ENCODE measurements around the gene HCRTR1. TPM values are rescaled to one million over a fixed set of nuclear protein-coding genes. Genes with fewer than 3 reads are reported as not detected.

The HCRTR1 gene
- polyA plus RNA-seq, 4 donors = 0.18 to 0.31 (median 0.19) TPM; not detected in 1

DNA sequence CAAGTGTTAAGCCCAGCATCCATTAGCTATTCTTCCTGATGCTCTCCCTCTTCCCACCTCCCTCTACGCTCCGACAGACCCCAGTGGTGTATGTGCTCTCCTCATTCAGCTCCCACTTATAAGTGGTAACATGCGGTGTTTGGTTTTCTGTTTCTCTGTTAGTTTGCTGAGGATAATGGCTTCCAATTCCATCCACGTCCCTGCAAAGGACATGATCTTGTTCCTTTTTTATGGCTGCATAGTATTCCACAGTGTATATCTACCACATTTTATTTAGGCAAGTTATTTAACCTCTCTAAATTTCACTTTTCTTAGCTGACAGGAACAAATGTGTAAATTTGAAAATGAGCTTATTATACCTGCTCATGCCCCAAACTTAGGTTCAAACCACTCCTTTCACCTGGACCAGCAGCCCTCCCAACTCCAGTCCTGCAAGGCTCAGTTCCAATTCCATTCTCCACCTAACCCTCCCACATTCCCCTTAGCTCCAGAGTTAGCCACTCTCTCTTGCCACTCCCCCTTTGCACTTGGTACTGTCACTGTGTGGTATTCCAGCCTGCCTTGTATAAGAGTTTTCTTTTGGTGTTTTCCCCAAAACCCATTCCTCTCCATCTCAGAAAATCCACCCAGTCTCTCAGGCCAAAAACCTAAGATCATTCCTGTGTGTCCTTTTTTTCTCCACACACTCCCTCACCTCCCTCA, 28.9 kb downstream of the HCRTR1 start:
- no peak for DNase-seq (ENCODE audit: low read depth in 4 of 4, low spot score in 3 of 4)

DNA sequence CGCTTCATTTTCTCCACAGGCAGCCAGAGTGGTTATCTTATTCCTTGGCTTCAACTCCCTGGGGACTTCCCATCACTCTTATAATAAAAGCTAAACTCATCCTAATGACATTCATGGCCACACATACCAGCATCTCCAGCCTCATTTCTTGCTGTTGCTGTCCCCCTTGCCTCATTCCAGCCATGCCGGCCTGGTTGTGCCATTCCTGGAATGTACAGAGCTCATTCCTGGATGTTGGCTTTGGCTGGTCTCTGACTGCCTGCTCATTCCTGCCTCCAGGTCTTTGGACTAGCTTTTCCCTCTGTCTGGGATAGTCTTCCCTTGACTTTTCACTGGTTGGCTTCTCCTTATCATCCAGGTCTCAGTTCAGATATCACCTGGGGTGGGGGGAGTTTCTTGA, 29.6 kb downstream of the HCRTR1 start:
- DNase-seq (ENCODE audit: low read depth in 4 of 4, low spot score in 3 of 4) = no peak

DNA sequence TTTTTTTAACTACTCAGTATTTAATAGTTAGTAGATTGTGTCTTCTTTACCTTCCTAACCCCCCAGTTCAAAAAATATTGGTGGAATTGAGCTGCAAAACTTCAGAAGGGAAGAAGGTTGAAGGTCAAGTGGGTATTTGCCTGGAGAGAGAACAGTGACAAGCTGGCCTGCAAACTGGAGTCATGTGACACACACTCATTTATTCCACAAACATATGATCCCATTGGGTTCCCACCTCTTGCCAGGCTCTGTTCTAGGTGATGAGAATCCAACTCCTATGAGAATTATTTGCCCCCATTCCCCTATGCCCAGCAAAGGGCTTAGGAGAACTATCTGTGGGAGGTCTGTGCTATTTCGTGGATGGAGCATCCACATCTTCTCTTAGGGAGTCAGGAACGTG, 30.7 kb downstream of the HCRTR1 start:
- no peak for DNase-seq (ENCODE audit: low read depth in 4 of 4, low spot score in 3 of 4)

DNA sequence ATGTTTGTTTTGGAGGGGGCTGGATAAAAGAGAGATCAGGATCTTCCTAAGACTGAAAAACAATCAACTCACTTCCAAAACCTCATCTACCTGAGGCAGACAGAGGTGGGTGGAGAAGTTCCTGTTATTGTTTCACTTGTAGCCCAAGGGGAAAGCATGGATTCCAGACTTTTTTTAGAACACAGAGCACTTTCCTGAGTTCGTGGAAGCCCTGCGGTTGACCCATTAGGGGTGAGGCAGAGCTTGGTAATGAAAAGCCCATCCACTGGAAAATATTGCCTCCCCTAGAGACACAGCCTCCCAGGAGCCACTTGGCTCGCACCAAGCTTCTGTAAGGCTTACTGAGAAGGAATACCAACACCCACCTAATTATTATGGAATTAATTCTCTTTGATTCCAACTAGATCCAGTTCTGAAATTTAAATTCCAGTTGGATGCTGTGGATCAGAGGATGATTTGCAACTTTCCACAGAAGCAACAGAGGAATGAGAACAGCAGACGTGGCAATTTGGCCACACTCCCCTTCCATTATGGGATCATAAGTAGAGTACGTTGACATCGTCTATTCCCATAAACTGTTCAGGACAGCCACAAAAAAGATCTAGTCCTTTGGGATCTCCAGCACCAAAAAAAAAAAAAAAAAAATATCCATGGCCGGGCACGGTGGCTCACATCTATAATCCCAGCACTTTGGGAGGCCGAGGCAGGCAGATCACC, 31.3 kb downstream of the HCRTR1 start:
- no peak for DNase-seq (ENCODE audit: low read depth in 4 of 4, low spot score in 3 of 4)

DNA sequence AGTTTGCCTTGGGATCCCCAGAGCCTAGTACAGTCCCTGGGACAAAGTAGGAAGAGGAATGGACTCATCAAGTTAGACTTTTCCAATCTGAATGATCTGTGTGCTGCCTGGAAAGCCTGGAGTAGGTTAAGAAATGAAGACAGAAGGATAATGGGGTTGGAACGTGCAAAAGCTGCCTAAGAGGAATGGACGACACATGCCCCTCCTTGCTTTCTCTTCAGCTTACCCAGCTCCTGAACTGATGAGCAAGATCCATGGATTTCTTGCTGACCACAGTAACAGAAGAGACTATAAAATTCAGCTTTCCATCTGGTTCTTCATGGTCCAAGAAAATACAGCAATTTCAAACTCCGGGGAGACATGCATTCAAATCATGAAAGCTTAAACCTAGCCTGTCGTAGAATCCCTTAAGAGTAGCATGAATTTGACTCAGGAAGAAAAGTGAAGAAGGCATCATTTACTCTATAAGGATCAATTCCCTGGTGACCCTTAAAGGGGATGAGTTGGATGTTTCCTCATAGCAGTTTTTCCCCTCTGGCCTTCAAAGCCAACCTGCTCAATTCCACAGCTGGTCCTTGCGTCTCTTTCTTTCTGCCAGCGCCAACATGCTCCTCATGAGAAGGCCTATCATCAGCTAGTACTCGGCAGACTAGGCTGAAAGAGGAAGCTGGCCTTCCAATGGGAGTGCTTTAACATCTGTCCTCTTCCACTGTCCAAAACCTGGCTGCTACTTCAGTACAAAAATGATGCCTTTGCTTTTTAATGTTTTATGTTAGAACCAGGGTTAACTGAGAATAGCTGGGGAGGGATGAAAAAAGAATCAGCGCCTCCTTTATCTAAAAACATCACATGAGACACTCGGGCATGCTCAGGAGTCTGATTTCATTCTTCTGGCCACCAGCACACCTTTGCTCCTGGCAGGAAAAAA, 32.9 kb downstream of the HCRTR1 start:
- DNase-seq (ENCODE audit: low read depth in 4 of 4, low spot score in 3 of 4) = no peak

DNA sequence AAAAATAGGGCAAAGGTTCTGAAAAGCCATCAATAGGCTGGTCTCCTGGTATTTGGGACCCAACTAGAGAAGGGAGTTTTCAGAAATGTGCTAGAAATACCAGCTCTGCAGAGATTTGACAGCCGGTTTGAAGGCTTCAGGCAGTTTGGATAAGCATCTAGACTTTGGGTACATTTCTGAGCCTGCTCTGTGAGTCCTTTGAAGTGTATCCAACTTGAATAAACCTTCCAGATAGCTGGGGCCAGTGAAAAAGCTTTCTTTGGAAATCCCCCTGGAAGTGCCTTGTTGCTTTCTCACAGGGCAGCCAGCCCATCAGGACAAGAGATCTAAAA, 33.6 kb downstream of the HCRTR1 start:
- no peak for DNase-seq (ENCODE audit: low read depth in 4 of 4, low spot score in 3 of 4)

DNA sequence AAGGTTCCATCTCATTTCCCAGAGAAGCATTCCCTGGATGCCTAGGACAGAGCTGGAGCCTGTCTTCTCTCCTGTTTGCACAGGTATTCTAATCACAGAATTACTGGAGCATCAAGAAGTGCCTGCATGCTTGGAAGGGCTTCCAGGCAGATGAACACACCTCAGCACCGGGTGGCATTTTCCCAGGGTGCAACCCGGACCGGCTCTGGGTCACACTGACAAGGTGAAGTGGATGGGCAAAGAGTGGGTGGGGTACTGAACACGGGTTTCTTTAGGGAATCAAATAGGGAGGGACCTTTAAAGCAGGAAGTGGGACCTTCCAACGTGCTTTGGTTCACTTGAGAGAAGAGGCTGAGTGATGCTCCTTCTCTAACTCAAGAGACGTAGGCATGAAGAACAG, 34.3 kb downstream of the HCRTR1 start:
- no peak for DNase-seq (ENCODE audit: low read depth in 4 of 4, low spot score in 3 of 4)

DNA sequence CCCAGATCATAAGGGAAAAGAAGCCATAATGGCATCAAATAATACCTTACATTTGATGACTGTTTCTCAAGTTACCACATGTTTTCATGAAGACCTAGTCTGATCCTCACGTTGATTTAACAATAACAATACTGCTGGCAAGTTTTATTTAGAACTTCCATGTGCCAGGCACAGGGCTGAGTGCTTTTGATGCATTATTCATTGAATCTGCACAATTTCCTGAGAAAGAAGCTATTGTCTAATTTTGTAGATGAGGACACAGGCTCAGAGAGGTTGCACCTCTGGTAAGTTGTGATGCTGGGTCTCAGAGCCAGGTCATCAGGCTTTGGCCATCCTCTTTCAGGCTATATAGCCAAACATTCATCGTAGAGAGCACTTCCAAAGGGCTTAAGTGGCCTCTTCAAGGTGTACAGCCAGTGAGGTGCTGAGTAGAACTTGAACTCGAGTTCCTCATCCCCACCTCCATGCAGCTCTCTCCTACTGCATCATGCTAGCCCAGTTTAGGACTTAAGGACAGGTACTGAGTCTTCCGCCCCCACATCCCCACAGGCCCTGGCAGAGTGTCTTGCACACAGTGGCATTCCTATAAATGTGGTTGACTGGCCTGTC, 35.5 kb downstream of the HCRTR1 start:
- no peak for DNase-seq (ENCODE audit: low read depth in 4 of 4, low spot score in 3 of 4)

DNA sequence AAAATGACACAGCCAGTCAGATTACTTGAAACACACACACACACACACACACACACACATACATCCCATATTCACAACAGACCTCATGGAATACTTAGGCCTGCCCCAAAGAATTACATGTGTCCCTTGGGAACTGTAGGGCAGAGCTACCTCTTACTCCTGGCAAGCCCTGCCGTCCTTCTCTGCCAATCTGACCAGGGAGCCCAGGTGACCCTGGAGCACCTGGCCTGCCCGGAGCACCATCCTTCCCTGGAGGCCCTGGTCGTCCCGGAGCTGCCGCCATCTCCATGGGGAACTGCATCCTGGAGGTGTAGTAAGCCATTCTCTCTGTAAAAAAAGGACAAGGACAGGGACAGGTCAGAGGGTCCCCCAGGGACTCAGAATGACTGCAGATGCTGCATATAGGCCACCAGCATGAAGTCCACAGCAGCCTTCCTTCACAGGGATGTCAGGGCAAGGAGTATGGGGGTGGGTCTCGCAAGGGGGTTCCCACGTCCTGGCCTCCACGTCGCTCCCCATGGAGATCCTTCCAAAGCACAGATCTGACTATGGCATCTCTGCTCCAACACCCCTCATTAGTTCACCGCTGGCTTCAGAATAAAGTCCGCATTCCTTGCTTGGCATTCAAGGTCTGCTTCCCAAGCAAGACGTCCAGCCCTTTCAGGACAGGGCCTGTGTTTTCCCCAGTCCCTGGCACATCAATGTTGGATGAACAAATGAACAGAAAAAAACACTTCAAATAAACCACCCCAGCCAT, 36.4 kb downstream of the HCRTR1 start:
- no peak for DNase-seq (ENCODE audit: low read depth in 4 of 4, low spot score in 3 of 4)

DNA sequence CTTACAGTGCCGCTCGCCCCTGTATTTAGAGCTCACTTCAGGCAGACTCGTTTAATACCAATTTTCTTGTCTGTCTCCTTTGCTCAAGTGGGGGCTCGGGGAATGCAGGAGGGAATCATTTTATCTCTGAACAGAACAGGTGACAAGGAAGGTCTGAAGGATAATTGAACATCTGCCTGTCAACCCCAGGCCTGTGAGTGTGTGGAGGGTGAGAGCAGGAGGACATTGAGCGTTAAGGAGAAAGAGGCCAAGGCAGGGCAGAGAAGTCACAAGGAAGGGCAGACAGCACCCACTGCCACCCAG, 36.9 kb downstream of the HCRTR1 start:
- no peak for DNase-seq (ENCODE audit: low read depth in 4 of 4, low spot score in 3 of 4)

DNA sequence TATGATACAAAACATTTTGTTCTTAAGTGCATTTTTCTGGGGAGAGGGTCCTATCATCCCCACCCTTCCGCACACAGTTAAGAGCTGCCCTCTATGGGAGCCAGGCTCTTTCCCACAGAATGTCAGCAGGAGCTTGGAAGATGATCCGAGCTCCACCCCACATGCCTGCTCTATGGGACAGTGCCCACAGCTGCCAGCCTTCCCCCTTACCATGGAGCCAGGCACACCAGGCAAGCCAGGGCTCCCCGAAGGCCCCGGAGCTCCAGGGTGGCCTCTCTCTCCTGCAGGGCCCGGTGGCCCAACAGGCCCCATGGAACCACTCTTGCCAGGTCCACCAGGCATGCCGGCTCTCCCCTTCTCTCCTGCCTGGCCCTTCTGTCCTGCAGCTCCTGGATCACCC, 37.6 kb downstream of the HCRTR1 start:
- DNase-seq (ENCODE audit: low read depth in 4 of 4, low spot score in 3 of 4) = no peak

DNA sequence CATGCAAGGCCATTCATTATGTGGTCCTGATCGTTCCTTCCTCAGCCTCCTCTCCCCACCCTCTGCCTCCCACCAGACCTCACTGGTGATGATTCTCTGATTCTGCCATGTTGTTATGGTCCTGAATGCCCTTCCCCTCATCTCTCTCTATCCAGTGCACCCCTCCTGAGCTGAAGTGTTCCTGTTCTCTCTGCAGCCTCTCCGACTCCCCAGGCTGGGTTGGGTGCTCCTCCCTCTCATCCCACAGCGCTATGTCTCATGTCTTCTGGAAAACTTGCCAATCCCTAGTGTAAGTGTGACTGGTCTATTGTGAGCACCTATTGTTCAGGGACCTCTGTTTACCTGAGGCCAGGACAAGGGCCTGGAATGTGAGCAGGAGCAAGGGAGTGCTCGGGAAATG, 38.3 kb downstream of the HCRTR1 start:
- DNase-seq (ENCODE audit: low read depth in 4 of 4, low spot score in 3 of 4) = no peak

DNA sequence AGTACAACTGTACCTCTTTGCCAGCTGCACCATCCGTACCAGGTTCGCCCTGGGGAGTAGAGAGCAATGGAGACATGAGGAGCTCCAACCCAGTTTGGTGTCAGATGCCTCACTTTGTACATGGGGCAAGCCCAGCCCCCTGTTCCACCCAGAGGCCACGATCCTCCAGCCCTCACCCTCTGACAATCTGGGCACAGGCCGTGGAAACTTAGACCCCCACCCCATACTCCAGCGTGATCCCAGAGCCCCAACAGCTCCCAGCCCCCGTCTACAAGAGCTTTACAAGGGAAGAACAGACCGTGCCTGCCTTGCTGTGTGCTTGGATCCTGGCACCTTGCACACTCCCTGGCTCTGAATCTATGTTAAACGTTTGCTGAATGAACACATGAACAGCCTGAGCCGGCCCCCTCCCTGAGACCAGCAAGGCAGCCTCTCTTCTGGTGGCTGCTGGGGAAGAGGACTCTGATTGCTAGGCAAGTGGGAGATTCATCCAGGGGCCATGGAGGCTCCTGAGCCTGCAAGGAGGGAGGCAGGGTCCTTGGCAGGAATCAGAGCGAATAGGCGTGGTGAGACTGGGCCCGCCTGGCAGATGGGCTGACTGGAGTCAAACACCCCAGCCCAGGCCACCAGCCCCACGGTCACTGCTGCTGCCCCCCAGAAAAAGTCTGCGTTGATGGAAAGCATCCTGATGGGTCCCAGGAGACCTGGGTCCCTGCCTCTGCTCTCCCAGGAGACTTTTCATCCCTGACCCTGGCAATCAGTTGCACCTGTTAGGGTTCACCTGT, 39.7 kb downstream of the HCRTR1 start:
- no peak for DNase-seq (ENCODE audit: low read depth in 4 of 4, low spot score in 3 of 4)

DNA sequence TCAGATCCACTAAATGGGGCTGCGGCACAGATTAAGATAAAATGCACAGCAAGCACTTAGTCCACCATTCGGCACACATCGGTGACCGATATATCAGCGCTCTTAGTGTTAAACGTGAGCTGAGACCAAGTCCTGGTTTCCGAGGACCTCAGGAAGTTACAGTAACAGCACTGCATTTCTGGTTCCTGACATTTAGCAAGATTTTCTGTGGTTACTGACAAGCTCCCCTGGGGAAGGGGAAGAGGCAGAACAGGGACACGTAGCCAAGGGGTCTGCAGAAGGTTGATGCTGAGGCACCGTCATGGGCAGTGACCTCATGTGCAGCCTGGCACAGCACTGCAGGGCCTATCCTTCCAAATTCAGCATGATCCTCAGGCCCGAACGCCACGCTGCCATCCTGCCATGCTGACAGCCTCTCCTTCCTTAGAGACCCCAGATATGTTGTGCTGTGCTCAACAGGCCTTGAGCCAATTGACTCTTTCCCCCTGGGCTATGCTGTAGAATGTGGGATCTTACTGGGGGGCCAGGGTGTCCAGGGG, 40.6 kb downstream of the HCRTR1 start:
- no peak for DNase-seq (ENCODE audit: low read depth in 4 of 4, low spot score in 3 of 4)

DNA sequence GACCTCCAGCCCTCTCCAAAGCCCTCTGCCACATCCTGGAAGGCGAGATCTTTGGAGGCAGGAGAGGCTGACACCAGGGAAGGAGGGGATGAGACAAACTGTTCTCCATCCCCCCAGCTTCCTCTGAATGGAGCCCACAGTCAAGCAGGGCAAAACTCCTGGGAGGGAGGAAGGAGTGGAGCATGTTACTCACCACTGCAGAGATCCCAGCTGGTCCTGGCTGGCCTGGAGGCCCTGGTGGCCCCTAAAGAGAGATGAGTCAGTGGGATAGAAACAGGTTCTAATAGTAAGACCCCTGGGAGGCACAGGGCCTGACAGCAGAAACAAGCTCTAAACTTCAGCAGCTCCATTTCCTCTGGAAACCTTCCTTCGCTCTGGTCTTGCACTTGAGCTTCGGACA, 41.2 kb downstream of the HCRTR1 start:
- no peak for DNase-seq (ENCODE audit: low read depth in 4 of 4, low spot score in 3 of 4)

DNA sequence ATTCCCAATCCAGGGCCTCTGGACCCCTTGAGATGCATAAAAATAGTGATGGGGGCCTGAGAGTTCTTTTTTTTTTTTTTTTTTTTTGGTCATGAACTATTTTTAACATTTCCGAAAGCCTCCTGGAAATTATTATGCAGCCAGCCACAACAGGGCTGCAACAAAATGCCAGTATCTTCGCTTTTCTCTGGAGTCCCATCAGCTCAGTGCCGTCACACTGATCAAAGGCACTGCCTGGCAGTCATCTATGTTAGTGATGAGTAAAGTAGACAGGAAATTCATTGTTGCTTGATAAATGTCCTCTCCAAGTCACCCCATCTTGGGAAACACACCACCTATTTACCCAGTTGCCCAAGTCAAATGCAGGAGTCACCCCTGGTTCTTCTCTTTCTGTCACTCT, 42.4 kb downstream of the HCRTR1 start:
- no peak for DNase-seq (ENCODE audit: low read depth in 4 of 4, low spot score in 3 of 4)

DNA sequence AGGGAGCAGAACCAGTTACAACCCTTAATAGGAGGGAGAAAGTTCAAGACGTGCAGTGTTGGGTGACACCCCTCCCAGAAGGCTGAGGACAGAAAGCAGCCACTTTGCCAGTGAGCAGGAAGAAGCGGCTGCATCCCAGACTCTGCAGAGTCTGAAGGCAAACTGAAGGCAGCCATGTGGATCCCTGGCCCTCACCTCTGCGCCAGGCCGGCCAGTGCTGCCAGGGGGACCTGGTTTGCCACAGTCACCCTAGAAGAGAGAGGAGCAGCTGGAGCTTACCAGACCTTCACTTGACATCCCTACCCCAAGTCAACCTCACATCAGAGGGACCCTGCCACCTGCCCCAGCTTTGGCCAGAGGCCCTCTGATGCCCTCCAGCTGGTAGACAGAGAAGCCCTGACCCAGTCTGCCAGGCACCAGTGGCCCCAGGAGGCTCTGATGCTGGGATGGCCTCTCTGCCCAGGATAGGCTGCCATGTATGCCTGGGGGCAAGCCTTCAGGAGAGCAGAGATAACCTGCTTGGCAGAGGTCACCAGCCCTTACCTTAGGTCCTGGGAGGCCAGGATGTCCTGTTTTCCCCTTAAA, 43.5 kb downstream of the HCRTR1 start:
- DNase-seq (ENCODE audit: low read depth in 4 of 4, low spot score in 3 of 4) = no peak

DNA sequence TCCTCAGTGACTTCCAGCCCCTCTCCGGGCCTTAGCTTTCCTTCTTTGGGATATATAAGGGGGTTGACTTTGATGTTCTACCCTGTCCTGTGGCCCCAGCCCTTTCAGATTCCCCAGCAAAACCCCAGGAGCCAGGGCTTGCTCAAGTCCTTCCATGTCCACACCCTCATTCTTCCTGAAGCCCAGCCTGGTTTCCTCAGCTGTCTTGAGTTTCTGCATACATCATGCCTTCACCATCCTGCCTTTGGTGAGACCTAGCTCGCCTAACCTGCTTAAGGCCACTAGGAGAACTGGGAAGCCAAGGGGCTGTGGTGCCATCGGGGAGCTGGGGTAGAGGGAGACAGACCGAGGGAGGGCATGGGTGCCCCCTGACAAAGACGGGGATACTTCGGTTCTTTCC, 44.4 kb downstream of the HCRTR1 start:
- DNase-seq (ENCODE audit: low read depth in 4 of 4, low spot score in 3 of 4) = no peak

DNA sequence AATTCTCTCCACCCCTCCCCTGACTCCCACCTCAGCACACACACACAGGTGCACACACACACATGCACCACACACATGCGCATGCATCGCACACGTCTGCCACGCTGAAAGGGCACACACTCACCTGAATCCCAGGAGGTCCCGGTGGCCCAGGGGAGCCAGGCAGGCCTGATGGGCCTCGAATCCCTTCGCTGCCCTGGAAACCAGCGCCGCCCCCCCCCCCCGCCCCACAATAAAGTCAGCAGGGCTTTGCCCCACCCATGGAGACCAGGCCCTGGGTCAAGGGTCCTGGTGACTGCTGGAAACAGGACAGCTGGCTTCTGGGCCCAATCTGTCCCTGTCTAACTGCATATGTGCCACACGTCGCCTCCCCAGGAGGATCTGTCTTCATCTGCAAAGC, 45.0 kb downstream of the HCRTR1 start:
- DNase-seq (ENCODE audit: low read depth in 4 of 4, low spot score in 3 of 4) = no peak
